Activated CD8-positive, alpha-beta memory T cell treated with anti-CD3 and anti-CD28 coated beads, Interleukin-2, amount 10 ng/mL, durations not matched to agents 7 days and 5 days (primary cell): Measurements from ENCODE around the gene EIF3J. TPM values are rescaled to one million over a fixed set of nuclear protein-coding genes. Genes with fewer than 3 reads are reported as not detected.
"Not testable (repeated sequence)": the region's sequence is repeated elsewhere in the genome, so short reads cannot be mapped to it uniquely, and the experiment has no call there.

Experiments
- ATAC-seq: fragments of 150-1000 bp; cut with Tn5 transposase; one replicate; pipeline ENCODE4 v1.10.0; 2021; ENCODE audit warnings: moderate library complexity
- CTCF ChIA-PET: fragments of 350-600 bp; sonication (Branson Sonifier 250); formaldehyde crosslinking; loops from one replicate; lab custom pipeline; 2021; ENCODE audit warnings: antibody characterized with exemption; lab: Charles Lee
- DNase-seq: peaks from one replicate; pipeline ENCODE4 v3.0.0-alpha.2; 2020
- H3K27ac Mint-ChIP-seq: one replicate; pipeline ENCODE4 v1.8.0; 2021; ENCODE audit warnings: mild to moderate bottlenecking, mixed read lengths
- H3K27me3 Mint-ChIP-seq: one replicate; pipeline ENCODE4 v1.8.0; 2021; ENCODE audit warnings: mixed read lengths
- H3K36me3 Mint-ChIP-seq: one replicate; pipeline ENCODE4 v1.8.0; 2021; ENCODE audit warnings: mild to moderate bottlenecking, mixed read lengths
- H3K4me1 Mint-ChIP-seq: one replicate; pipeline ENCODE4 v1.8.0; 2021; ENCODE audit warnings: mixed read lengths
- H3K4me3 Mint-ChIP-seq: one replicate; pipeline ENCODE4 v1.8.0; 2021; ENCODE audit warnings: mild to moderate bottlenecking, moderate library complexity, mixed read lengths
- H3K9me3 Mint-ChIP-seq: one replicate; pipeline ENCODE4 v1.8.0; 2022; ENCODE audit warnings: low read depth, mixed read lengths
- total RNA-seq, 2 experiments: library from RNA; stranded (reverse); gene quantifications; one replicate each; pipeline ENCODE4 v1.2.3, GENCODE V29; 2021

The EIF3J gene
- total RNA-seq, 2 experiments from 2014 or later: 75.8 to 124 TPM

- H3K27ac Mint-ChIP-seq: peak overlapping the region; percentile 97
- peak overlapping the region; percentile 73 for H3K4me3 Mint-ChIP-seq
- H3K27me3 Mint-ChIP-seq: no peaks in the 10 kb centered on the region
- DNase-seq (peak; percentile 77), ATAC-seq (peak; percentile 92)
- H3K36me3 Mint-ChIP-seq: peaks cover 40% of the 10 kb centered on the region
- CTCF ChIA-PET: interaction anchor here (0.6 to 2.7 kb wide), 20 partner anchors 8 to 572 kb away, joined by 3 to 23 read pairs (median 4); partner anchors contain the start of genes CTDSPL2, EIF3J, SPG11 and TRIM69
- H3K9me3 Mint-ChIP-seq: no peaks in the 10 kb centered on the region
- peaks cover 42% of the 10 kb centered on the region for H3K4me1 Mint-ChIP-seq
Measured at GRCh38 chr15:44545913-44546802, 9.2 kb downstream of the EIF3J start.

DNA sequence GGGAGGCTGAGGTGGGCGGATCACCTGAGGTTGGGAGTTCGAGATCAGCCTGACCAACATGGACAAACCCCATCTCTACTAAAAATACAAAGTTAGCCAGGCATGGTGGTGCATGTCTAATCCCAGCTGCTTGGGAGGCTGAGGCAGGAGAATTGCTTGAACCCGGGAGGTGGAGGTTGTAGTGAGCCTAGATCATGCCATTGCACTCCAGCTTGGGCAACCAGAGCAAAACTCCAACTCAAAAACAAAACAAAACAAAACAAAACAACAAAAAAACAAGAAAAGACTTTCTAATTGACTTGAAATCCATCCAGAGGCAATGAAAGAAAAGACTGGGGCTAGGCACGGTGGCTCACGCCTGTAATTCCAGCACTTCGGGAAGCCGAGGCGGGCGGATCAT is 12.2 kb downstream of the EIF3J start:
- DNase-seq, H3K27ac Mint-ChIP-seq, ATAC-seq, H3K27me3 Mint-ChIP-seq, H3K9me3 Mint-ChIP-seq, H3K4me3 Mint-ChIP-seq: not testable (repeated sequence)
- CTCF ChIA-PET: interaction anchor here (0.6 to 0.7 kb wide), 2 partner anchors 322 to 718 kb away, joined by 3 read pairs; no protein-coding TSS in a partner anchor
- H3K4me1 Mint-ChIP-seq: peaks cover 18% of the 10 kb centered on the region
- peaks cover 29% of the 10 kb centered on the region for H3K36me3 Mint-ChIP-seq

DNA sequence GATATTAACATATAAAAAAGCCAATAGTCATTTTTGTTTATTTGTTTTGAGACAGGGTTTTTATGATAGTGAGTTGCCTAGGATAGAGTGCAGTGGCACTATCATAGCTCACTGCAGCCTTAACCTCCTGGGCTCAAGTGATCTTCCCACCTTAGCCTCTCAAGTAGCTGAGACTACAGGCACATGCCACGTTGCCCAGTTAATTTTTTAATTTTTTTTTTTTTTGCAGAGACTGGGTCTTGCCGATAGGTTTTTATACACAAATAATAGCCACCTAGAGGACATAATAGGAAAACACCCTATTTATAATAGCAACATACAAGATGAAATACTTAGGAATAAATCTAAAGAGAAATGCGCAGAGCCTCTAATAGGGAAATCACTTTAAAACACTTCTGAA is 13.3 kb downstream of the EIF3J start:
- Mint-ChIP-seq H3K4me3 (no peak overlapping the region), H3K36me3 (peaks cover 39% of the 10 kb centered on the region), H3K9me3 (no peaks in the 10 kb centered on the region), H3K27me3 (no peaks in the 10 kb centered on the region), H3K4me1 (peaks cover 28% of the 10 kb centered on the region), H3K27ac (no peak overlapping the region)
- CTCF ChIA-PET: interaction anchor here (0.7 to 1.3 kb wide), 4 partner anchors 11 to 238 kb away, joined by 3 read pairs; partner anchors contain the start of gene EIF3J
- DNase-seq: no peak
- ATAC-seq: no peak

DNA sequence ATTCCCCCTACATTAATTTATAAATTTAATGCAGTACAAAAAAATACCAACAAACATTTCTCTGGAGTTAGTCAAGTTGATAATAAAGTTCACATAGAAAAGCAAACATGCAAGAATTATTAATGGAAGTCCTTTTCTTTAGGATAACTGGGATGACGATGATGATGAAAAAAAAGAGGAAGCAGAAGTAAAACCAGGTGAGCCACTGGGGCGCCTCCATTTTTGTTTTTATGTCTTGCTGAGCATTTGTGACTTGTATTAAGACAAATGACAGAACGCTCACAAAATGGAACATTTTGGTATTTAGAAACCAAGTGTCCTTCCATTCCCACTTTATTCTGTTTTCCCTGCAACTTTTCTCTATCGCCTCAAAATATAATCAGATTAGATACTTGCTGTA is 13.8 kb downstream of the EIF3J start:
- Mint-ChIP-seq H3K36me3 (peaks cover 43% of the 10 kb centered on the region), H3K27ac (no peak overlapping the region), H3K4me1 (peaks cover 28% of the 10 kb centered on the region), H3K9me3 (no peaks in the 10 kb centered on the region), H3K27me3 (no peaks in the 10 kb centered on the region), H3K4me3 (no peak overlapping the region)
- ATAC-seq (no peak), DNase-seq (no peak)
- CTCF ChIA-PET: interaction anchor here (1.3 kb wide), 2 partner anchors 12 to 238 kb away, joined by 3 read pairs; no protein-coding TSS in a partner anchor

GRCh38 chr15:44554934-44555723 is 18.2 kb downstream of the EIF3J start:
- ATAC-seq: no peak
- H3K27me3 Mint-ChIP-seq: no peaks in the 10 kb centered on the region
- CTCF ChIA-PET: interaction anchor here (0.5 to 1.6 kb wide), 2 partner anchors 23 to 1053 kb away, joined by 3 to 7 read pairs; no protein-coding TSS in a partner anchor

GRCh38 chr15:44560926-44561325 is 24.0 kb downstream of the EIF3J start:
- H3K4me1 Mint-ChIP-seq: peaks cover 12% of the 10 kb centered on the region
- ATAC-seq: peak; percentile 12
- CTCF ChIA-PET: interaction anchor here (0.9 to 1.5 kb wide), 4 partner anchors 15 to 293 kb away, joined by 3 to 6 read pairs (median 3); no protein-coding TSS in a partner anchor

More at GRCh38 chr15:44554934-44555723, 18.2 kb downstream of the EIF3J start:
- H3K36me3 Mint-ChIP-seq: peaks cover 52% of the 10 kb centered on the region
- H3K27ac Mint-ChIP-seq: peak overlapping the region; percentile 3
- DNase-seq: no peak
- H3K9me3 Mint-ChIP-seq: no peaks in the 10 kb centered on the region
- no peak overlapping the region for H3K4me3 Mint-ChIP-seq
- peaks cover 15% of the 10 kb centered on the region for H3K4me1 Mint-ChIP-seq

DNA sequence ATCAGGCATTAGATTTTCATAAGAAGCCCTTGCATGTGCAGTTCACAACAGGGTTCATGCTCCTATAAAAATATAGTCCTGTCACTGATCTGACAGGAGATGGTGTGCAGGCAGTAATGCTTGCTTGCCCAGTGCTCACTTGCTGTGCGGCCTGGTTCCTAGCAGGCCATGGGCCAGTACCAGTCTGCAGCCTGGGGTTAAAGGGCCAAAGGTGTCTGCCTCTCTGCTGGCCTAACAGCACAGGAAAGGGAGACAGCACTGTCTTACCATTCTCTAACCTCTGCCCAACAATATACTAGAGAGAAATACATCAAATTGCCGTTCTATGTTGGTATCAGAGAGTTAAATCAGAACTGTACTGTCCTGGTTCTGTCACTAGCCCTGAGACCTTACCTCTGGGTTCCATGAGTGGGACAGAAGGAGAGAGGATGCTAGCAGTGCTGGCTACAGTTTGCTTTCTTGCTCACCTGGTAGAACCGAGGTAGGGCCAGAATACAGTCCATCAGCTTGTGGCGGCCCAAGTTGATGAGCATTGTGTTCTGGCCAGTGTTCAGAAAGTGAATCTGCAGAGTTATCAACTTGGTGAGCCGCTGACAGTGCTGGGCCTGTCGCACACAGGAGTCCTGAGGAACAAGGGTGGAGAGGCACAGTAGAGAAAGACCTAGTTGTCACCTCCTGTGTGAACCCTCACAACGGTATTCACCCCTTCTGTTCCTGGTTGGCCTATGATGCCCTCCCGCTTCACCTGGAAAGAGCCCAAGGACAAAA is 28.6 kb downstream of the EIF3J start:
- Mint-ChIP-seq H3K9me3 (peaks cover 4% of the 10 kb centered on the region), H3K4me1 (peaks cover 7% of the 10 kb centered on the region), H3K36me3 (peaks cover 62% of the 10 kb centered on the region), H3K27me3 (no peaks in the 10 kb centered on the region), H3K4me3 (no peak overlapping the region), H3K27ac (peak overlapping the region; percentile 32)
- DNase-seq (no peak), ATAC-seq (no peak)
- CTCF ChIA-PET: no interaction called here

More at GRCh38 chr15:44560926-44561325, 24.0 kb downstream of the EIF3J start:
- peaks cover 73% of the 10 kb centered on the region for H3K36me3 Mint-ChIP-seq
- H3K27ac Mint-ChIP-seq: peak overlapping the region; percentile 72
- not testable (repeated sequence) for H3K27me3 Mint-ChIP-seq, H3K4me3 Mint-ChIP-seq, DNase-seq, H3K9me3 Mint-ChIP-seq

DNA sequence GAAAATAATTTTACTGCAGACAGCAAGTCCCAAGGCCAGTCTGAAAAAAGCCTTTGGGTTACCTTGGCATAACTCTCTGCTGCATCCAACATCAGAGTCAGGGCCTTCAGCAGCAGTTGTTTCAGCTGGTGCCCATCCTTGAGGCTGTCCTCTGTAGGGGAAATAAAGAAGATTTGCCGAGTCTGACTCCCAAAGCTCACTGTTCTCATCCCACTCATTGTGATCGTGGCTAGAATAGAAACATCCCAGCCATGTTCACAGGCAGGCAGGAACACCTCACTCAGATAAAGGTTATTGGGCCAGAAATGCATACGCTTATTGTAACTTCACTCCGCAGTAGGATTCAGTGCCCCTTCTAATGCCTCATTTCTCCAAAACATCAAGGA is 29.2 kb downstream of the EIF3J start:
- Mint-ChIP-seq H3K9me3 (peaks cover 4% of the 10 kb centered on the region), H3K4me3 (no peak overlapping the region), H3K4me1 (peaks cover under 1% of the 10 kb centered on the region), H3K27me3 (no peaks in the 10 kb centered on the region), H3K36me3 (peaks cover 58% of the 10 kb centered on the region), H3K27ac (no peak overlapping the region)
- CTCF ChIA-PET: no interaction called here
- no peak for DNase-seq
- no peak for ATAC-seq

- Mint-ChIP-seq H3K27ac (peak overlapping the region; percentile 43), H3K9me3 (peaks cover 4% of the 10 kb centered on the region), H3K36me3 (peaks cover 53% of the 10 kb centered on the region), H3K4me3 (no peak overlapping the region), H3K4me1 (no peaks in the 10 kb centered on the region), H3K27me3 (no peaks in the 10 kb centered on the region)
- CTCF ChIA-PET: interaction anchor here (1.4 kb wide), 1 partner anchor 10 kb away, joined by 5 read pairs; no protein-coding TSS in a partner anchor
- ATAC-seq (no peak), DNase-seq (no peak)
Measured at GRCh38 chr15:44568338-44568737, 31.4 kb downstream of the EIF3J start.

DNA sequence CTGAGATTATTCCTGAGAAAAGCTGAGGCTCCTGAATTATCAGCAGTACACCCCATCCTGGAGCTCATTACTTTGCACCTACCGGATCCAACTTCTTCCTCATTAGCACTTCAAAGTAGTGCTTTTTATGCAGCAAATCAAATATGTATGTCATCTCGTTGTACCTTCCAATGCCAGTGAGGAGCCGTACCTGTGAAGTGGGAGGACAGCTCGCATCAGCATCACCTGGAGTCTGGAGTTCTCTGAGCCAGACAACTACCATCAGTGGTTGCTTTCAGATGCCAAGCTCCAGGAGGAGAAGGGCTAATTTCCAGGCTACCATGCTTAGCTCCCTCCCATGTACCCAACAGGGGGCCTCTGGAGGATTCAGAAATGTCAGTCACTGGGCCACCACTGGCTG is 32.4 kb downstream of the EIF3J start:
- peaks cover 46% of the 10 kb centered on the region for H3K36me3 Mint-ChIP-seq
- ATAC-seq (no peak), DNase-seq (no peak)
- no peaks in the 10 kb centered on the region for H3K4me1 Mint-ChIP-seq
- H3K27me3 Mint-ChIP-seq: no peaks in the 10 kb centered on the region
- peaks cover 4% of the 10 kb centered on the region for H3K9me3 Mint-ChIP-seq
- CTCF ChIA-PET: interaction anchor here (1.2 to 1.4 kb wide), 2 partner anchors 9 to 10 kb away, joined by 4 to 5 read pairs; no protein-coding TSS in a partner anchor
- no peak overlapping the region for H3K4me3 Mint-ChIP-seq
- peak overlapping the region; percentile 36 for H3K27ac Mint-ChIP-seq

GRCh38 chr15:44570361-44570760 is 33.4 kb downstream of the EIF3J start:
- CTCF ChIA-PET: interaction anchor here (1.0 to 1.2 kb wide), 2 partner anchors 9 to 21 kb away, joined by 3 to 4 read pairs; no protein-coding TSS in a partner anchor
- no peak for ATAC-seq

GRCh38 chr15:44573386-44573785 is 36.4 kb downstream of the EIF3J start:
- ATAC-seq: no peak
- DNase-seq: no peak
- peaks cover 26% of the 10 kb centered on the region for H3K36me3 Mint-ChIP-seq

More at GRCh38 chr15:44570361-44570760, 33.4 kb downstream of the EIF3J start:
- H3K27ac Mint-ChIP-seq: no peak overlapping the region
- DNase-seq: no peak
- H3K36me3 Mint-ChIP-seq: peaks cover 44% of the 10 kb centered on the region
- peaks cover 4% of the 10 kb centered on the region for H3K4me1 Mint-ChIP-seq
- H3K9me3 Mint-ChIP-seq: no peaks in the 10 kb centered on the region
- H3K4me3 Mint-ChIP-seq: no peak overlapping the region
- no peaks in the 10 kb centered on the region for H3K27me3 Mint-ChIP-seq

More at GRCh38 chr15:44573386-44573785, 36.4 kb downstream of the EIF3J start:
- Mint-ChIP-seq H3K9me3 (no peaks in the 10 kb centered on the region), H3K27ac (no peak overlapping the region), H3K4me1 (peaks cover 10% of the 10 kb centered on the region), H3K27me3 (no peaks in the 10 kb centered on the region), H3K4me3 (no peak overlapping the region)
- CTCF ChIA-PET: interaction anchor here (3.0 kb wide), 1 partner anchor 11 kb away, joined by 14 read pairs; no protein-coding TSS in a partner anchor
